Measurements from ENCODE around the gene NBEAL2.
A peak's percentile ranks its signal among the peaks of the same experiment; 100 is the strongest.

Gene NBEAL2

GRCh38 chr3:46957092-46957820, 22.2 kb upstream of the NBEAL2 start:
- no peak overlapping the region for H2BK120ac ChIP-seq (ENCODE audit: low read depth, low read length)
- H3K14ac ChIP-seq (ENCODE audit: low read length in 2 of 2) = no peak overlapping the region
- H2AK5ac ChIP-seq (ENCODE audit: low read length, severe bottlenecking) = no peak overlapping the region
- no peak overlapping the region for H3K4me2 ChIP-seq (ENCODE audit: low read length, poor library complexity, severe bottlenecking)
- no peak overlapping the region for H4K8ac ChIP-seq (ENCODE audit: low read length)
- H3K79me1 ChIP-seq (replicated peaks; ENCODE audit: low read length, poor library complexity, severe bottlenecking) = peaks cover 1% of the 10 kb centered on the region
- H3K4me3 ChIP-seq (ENCODE audit: insufficient read depth in 1 of 2, low read depth in 1 of 2, low read length in 2 of 2) = no peak overlapping the region
- no peak overlapping the region for H3K18ac ChIP-seq (ENCODE audit: low read depth in 1 of 2, low read length in 2 of 2)
- no peak overlapping the region for H3K23ac ChIP-seq (ENCODE audit: low read length in 2 of 2)
- no peaks in the 10 kb centered on the region for H3K36me3 ChIP-seq (ENCODE audit: control insufficient read depth in 1 of 2, insufficient read depth in 2 of 2, low read depth in 1 of 2, low read length in 2 of 2)
- peaks cover 32% of the 10 kb centered on the region for H3K4me1 ChIP-seq (ENCODE audit: control insufficient read depth, insufficient read depth, low read depth, low read length)
- H2BK15ac ChIP-seq (ENCODE audit: low read depth, poor library complexity, severe bottlenecking) = no peak overlapping the region
- H3K9ac ChIP-seq (ENCODE audit: low read length) = no peak overlapping the region
- no peaks in the 10 kb centered on the region for H3K27me3 ChIP-seq (ENCODE audit: control insufficient read depth in 1 of 2, insufficient read depth in 1 of 2, low read length in 2 of 2)
- H3K4ac ChIP-seq (ENCODE audit: low read depth in 1 of 2, low read length in 2 of 2) = no peak overlapping the region
- WGBS = 88% methylated on average over 10 of the region's 11 CpGs
- no peak for DNase-seq
- no peak overlapping the region for H2BK5ac ChIP-seq (ENCODE audit: low read depth, low read length, poor library complexity, severe bottlenecking)
- no peaks in the 10 kb centered on the region for H3K9me3 ChIP-seq (ENCODE audit: control insufficient read depth, low read length)
- H4K91ac ChIP-seq (ENCODE audit: low read length) = no peak overlapping the region
- no peak overlapping the region for H2AFZ ChIP-seq (ENCODE audit: low read depth, low read length)
- H3K27ac ChIP-seq (ENCODE audit: low read length, poor library complexity, severe bottlenecking) = no peak overlapping the region
- H2BK12ac ChIP-seq (ENCODE audit: low read length in 2 of 2) = no peak overlapping the region

GRCh38 chr3:46958467-46959160, 20.9 kb upstream of the NBEAL2 start:
- peaks cover 28% of the 10 kb centered on the region for H3K4me1 ChIP-seq (ENCODE audit: control insufficient read depth, insufficient read depth, low read depth, low read length)
- no peak overlapping the region for H2BK15ac ChIP-seq (ENCODE audit: low read depth, poor library complexity, severe bottlenecking)
- no peaks in the 10 kb centered on the region for H3K27me3 ChIP-seq (ENCODE audit: control insufficient read depth in 1 of 2, insufficient read depth in 1 of 2, low read length in 2 of 2)
- no peak overlapping the region for H3K4me3 ChIP-seq (ENCODE audit: insufficient read depth in 1 of 2, low read depth in 1 of 2, low read length in 2 of 2)
- H3K18ac ChIP-seq (ENCODE audit: low read depth in 1 of 2, low read length in 2 of 2) = no peak overlapping the region
- H3K36me3 ChIP-seq (ENCODE audit: control insufficient read depth in 1 of 2, insufficient read depth in 2 of 2, low read depth in 1 of 2, low read length in 2 of 2) = peaks cover 0 to 8% of the 10 kb centered on the region in 2 experiments
- H2BK5ac ChIP-seq (ENCODE audit: low read depth, low read length, poor library complexity, severe bottlenecking) = no peak overlapping the region
- no peak overlapping the region for H3K14ac ChIP-seq (ENCODE audit: low read length in 2 of 2)
- H3K79me1 ChIP-seq (replicated peaks; ENCODE audit: low read length, poor library complexity, severe bottlenecking) = no peaks in the 10 kb centered on the region
- no peak for DNase-seq
- WGBS = 88% methylated on average over 9 of the region's 9 CpGs
- no peak overlapping the region for H4K91ac ChIP-seq (ENCODE audit: low read length)
- no peak overlapping the region for H3K4me2 ChIP-seq (ENCODE audit: low read length, poor library complexity, severe bottlenecking)
- no peaks in the 10 kb centered on the region for H3K9me3 ChIP-seq (ENCODE audit: control insufficient read depth, low read length)
- H2AFZ ChIP-seq (ENCODE audit: low read depth, low read length) = no peak overlapping the region
- H3K23ac ChIP-seq (ENCODE audit: low read length in 2 of 2) = no peak overlapping the region
- H2BK120ac ChIP-seq (ENCODE audit: low read depth, low read length) = no peak overlapping the region
- no peak overlapping the region for H4K8ac ChIP-seq (ENCODE audit: low read length)
- no peak overlapping the region for H3K27ac ChIP-seq (ENCODE audit: low read length, poor library complexity, severe bottlenecking)
- no peak overlapping the region for H3K9ac ChIP-seq (ENCODE audit: low read length)
- H2AK5ac ChIP-seq (ENCODE audit: low read length, severe bottlenecking) = no peak overlapping the region
- no peak overlapping the region for H3K4ac ChIP-seq (ENCODE audit: low read depth in 1 of 2, low read length in 2 of 2)
- H2BK12ac ChIP-seq (ENCODE audit: low read length in 2 of 2) = no peak overlapping the region

- Histone ChIP-seq H2BK12ac (ENCODE audit: low read length in 2 of 2) (no peak overlapping the region), H3K9me3 (ENCODE audit: control insufficient read depth, low read length) (no peaks in the 10 kb centered on the region), H4K8ac (ENCODE audit: low read length) (no peak overlapping the region), H3K27me3 (ENCODE audit: control insufficient read depth in 1 of 2, insufficient read depth in 1 of 2, low read length in 2 of 2) (no peaks in the 10 kb centered on the region), H3K4me2 (ENCODE audit: low read length, poor library complexity, severe bottlenecking) (no peak overlapping the region), H3K14ac (ENCODE audit: low read length in 2 of 2) (no peak overlapping the region), H3K18ac (ENCODE audit: low read depth in 1 of 2, low read length in 2 of 2) (no peak overlapping the region), H2BK5ac (ENCODE audit: low read depth, low read length, poor library complexity, severe bottlenecking) (no peak overlapping the region), H3K79me1 (replicated peaks; ENCODE audit: low read length, poor library complexity, severe bottlenecking) (no peaks in the 10 kb centered on the region), H3K23ac (ENCODE audit: low read length in 2 of 2) (no peak overlapping the region), H2BK120ac (ENCODE audit: low read depth, low read length) (no peak overlapping the region), H3K4ac (ENCODE audit: low read depth in 1 of 2, low read length in 2 of 2) (no peak overlapping the region), H2BK15ac (ENCODE audit: low read depth, poor library complexity, severe bottlenecking) (no peak overlapping the region), H3K9ac (ENCODE audit: low read length) (no peak overlapping the region), H3K4me1 (ENCODE audit: control insufficient read depth, insufficient read depth, low read depth, low read length) (peaks cover 24% of the 10 kb centered on the region), H4K91ac (ENCODE audit: low read length) (no peak overlapping the region), H3K36me3 (ENCODE audit: control insufficient read depth in 1 of 2, insufficient read depth in 2 of 2, low read depth in 1 of 2, low read length in 2 of 2) (peaks cover 0 to 8% of the 10 kb centered on the region in 2 experiments), H2AFZ (ENCODE audit: low read depth, low read length) (no peak overlapping the region), H3K4me3 (ENCODE audit: insufficient read depth in 1 of 2, low read depth in 1 of 2, low read length in 2 of 2) (no peak overlapping the region), H3K27ac (ENCODE audit: low read length, poor library complexity, severe bottlenecking) (no peak overlapping the region), H2AK5ac (ENCODE audit: low read length, severe bottlenecking) (no peak overlapping the region)
- no peak for DNase-seq
- WGBS = 95% methylated on average over 6 of the region's 6 CpGs
Observed at GRCh38 chr3:46959161-46959511, 20.3 kb upstream of the NBEAL2 start.

GRCh38 chr3:46960081-46960701, 19.3 kb upstream of the NBEAL2 start:
- Histone ChIP-seq H3K9ac (ENCODE audit: low read length) (peak overlapping the region; percentile 53), H3K4me1 (ENCODE audit: control insufficient read depth, insufficient read depth, low read depth, low read length) (peaks cover 24% of the 10 kb centered on the region), H3K4me3 (ENCODE audit: insufficient read depth in 1 of 2, low read depth in 1 of 2, low read length in 2 of 2) (no peak overlapping the region), H4K8ac (ENCODE audit: low read length) (no peak overlapping the region), H3K18ac (ENCODE audit: low read depth in 1 of 2, low read length in 2 of 2) (no peak overlapping the region), H2BK5ac (ENCODE audit: low read depth, low read length, poor library complexity, severe bottlenecking) (no peak overlapping the region), H3K27ac (ENCODE audit: low read length, poor library complexity, severe bottlenecking) (peak overlapping the region; percentile 51), H3K79me1 (replicated peaks; ENCODE audit: low read length, poor library complexity, severe bottlenecking) (no peaks in the 10 kb centered on the region), H2BK120ac (ENCODE audit: low read depth, low read length) (no peak overlapping the region), H3K4me2 (ENCODE audit: low read length, poor library complexity, severe bottlenecking) (no peak overlapping the region), H3K9me3 (ENCODE audit: control insufficient read depth, low read length) (no peaks in the 10 kb centered on the region), H3K14ac (ENCODE audit: low read length in 2 of 2) (peak overlapping the region in 1 of 2 experiments; percentile 89), H3K27me3 (ENCODE audit: control insufficient read depth in 1 of 2, insufficient read depth in 1 of 2, low read length in 2 of 2) (no peaks in the 10 kb centered on the region), H3K4ac (ENCODE audit: low read depth in 1 of 2, low read length in 2 of 2) (no peak overlapping the region), H2BK12ac (ENCODE audit: low read length in 2 of 2) (no peak overlapping the region), H2BK15ac (ENCODE audit: low read depth, poor library complexity, severe bottlenecking) (no peak overlapping the region), H3K36me3 (ENCODE audit: control insufficient read depth in 1 of 2, insufficient read depth in 2 of 2, low read depth in 1 of 2, low read length in 2 of 2) (peaks cover 1 to 10% of the 10 kb centered on the region in 2 experiments), H3K23ac (ENCODE audit: low read length in 2 of 2) (no peak overlapping the region), H4K91ac (ENCODE audit: low read length) (no peak overlapping the region), H2AFZ (ENCODE audit: low read depth, low read length) (no peak overlapping the region), H2AK5ac (ENCODE audit: low read length, severe bottlenecking) (no peak overlapping the region)
- 46% methylated on average over 4 of the region's 4 CpGs for WGBS
- peak; percentile 63 for DNase-seq

All from mesenchymal stem cell (in vitro differentiated cells and primary cell).